Kidney glomerular epithelial cell (primary cell): ENCODE measurements around the gene AQR.
"Not testable (repeated sequence)": the region's sequence is repeated elsewhere in the genome, so short reads cannot be mapped to it uniquely, and the experiment has no call there.

ENCODE experiments used
- DNase-seq: peaks from one replicate; lab custom pipeline; 2025; lab: John Stamatoyannopoulos, UW

Gene AQR

DNA sequence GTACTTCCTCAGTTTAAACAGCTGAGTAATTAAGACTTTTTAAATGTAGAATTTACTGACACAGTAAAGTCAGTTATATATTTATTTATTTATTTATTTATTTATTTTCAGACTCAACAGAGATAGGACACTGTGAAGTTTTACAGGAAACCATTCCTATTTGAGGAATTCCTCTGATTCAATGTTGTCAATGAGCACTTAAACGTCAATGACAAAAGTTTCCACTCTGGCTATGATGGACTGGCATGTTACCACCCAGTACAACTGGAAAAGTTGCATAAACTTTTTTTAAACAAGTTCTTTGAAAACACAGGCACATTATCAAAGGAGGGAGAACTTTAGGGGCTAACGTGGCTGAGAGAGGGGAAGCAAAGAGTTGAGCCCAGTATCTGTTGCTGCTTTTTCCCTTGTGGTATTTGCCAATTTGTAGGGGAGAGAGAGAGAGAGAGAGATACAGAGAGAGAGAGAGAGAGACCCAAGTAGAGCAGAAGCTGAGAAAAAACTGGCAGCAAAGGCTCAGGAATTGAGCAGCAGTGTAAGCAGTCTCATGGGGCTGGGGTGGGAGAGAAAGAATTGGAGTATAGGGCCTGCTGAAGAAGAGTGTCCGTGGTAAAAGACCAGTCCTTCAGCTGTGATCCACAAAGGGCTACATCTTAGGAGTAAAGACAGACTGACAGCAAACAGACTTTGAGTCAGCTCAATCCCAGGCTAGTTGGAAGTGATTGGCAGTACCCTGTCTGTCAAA, 155.9 kb downstream of the AQR start:
- no peak for DNase-seq

DNA sequence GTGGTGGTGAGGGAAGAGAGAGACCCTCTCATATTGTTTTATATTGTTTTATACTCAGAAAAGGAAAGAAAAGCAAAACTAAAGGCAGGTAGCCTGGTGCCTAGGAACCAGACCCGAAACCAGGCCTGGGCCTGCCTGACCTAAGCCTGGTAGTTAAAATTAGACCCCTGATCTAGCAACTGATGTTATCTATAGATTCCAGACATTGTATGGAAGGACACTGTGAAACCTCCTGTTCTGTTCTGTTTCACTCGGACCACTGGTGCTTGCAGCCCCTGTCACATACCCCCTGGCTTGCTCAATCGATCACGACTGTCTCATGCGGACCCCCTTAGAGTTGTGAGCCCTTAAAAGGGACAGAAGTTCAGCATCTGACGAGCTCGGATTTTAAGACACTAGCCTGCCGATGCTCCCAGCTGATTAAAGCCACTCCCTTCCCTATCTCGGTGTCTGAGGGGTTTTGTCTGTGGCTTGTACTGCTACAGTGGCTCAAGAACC, 156.6 kb downstream of the AQR start:
- DNase-seq: not testable (repeated sequence)

DNA sequence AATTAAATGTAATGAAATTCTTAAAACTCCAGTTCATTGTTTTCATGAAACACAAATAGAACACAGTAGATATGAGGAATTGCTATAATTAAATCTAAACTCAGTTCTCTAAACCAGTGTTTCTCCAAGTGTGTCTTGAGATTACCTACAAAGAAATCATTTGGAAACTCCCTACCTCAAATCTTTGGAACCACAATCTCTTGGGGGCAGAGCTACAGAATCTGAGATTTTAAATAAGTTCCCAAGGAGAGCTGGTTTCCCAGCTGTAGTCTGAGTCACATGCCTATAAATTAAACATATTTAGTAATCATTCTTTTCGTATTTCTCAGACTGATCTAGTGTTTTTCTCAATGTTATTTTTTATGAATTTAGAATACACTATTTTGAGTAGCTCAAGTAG, 157.2 kb downstream of the AQR start:
- no peak for DNase-seq

DNA sequence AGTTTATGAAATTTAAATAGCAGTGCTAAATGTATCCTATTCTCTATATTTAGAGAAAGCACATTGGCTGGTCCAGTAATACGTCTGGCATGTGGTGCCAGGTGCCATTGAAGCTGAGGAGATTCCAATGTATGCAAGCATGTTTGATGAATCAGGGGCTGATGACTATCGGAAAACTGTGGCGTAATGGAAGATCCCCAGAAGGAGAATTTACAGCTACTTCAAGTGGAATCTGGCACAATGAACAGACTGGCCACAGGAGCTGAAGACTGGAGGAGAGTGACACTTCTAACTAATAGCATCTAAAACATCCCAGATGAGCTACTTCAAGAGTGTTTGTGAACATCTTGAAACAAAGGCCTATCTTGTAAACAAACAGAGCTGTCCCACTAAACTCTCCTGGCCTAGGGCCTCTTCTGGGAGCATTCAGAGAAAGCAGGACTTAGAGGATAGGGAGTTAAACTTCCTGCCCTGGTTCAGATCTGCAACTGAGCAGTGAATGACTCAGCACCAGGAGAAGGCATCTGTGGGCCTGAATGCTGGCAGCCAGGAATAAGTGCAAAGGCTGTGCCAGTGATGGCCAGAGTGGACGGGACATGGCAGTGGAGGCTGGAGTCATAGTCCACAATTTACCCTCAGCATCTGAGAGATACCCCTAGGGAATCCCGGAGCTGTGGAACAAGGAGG, 159.0 kb downstream of the AQR start:
- DNase-seq: no peak

DNA sequence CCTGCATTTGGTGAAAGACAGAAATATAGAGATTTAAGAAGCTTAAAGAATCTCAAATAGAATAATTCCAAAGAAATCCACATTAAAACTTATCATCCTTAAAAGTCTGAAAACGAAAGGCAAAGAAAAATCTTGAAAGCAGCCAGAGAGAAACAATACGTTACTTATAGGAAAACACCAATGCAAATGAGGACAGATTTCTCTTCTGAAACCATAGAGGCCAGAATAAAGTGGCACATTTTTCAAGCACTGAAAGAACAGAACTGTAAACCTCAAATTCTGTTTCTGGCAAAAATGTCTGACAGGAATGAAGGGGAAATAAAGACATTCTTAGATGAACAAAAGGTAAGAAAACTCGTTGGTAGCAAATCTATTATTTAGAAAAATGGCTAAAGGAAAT, 160.4 kb downstream of the AQR start:
- DNase-seq: no peak

DNA sequence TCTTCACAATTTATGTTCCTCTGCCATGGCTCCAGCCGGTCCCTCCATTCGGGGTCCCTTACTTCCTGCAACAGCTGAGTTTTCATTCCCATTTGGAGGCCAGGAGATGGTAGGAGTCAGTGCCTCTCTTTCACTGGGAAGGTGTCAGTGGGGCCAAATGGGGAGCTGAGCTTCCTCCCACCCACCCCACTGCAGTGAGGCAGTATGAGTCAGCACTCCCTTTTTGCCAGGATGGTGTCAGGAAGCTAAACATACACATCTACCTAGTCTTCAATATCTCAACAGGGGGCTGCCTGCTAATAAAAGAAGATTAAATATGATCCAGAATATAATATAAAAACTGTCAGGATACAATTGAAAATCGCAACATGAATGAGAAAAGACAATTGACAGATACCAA, 161.5 kb downstream of the AQR start:
- DNase-seq: no peak

DNA sequence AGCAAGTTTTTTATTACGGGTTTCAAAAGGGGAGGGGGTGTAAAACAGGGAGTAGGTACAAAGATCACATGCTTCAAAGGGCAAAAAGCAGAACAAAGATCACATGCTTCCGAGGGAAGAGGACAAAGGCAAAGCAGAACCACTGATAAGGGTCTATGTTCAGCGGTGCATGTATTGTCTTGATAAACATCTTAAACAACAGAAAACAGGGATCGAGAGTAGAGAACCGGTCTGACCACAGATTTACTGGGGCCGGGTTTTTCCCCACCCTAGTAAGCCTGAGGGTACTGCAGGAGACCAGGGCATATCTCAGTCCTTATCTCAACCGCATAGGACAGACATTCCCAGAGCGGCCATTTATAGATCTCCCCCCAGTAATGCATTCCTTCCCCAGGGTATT, 162.3 kb downstream of the AQR start:
- DNase-seq: not testable (repeated sequence)

DNA sequence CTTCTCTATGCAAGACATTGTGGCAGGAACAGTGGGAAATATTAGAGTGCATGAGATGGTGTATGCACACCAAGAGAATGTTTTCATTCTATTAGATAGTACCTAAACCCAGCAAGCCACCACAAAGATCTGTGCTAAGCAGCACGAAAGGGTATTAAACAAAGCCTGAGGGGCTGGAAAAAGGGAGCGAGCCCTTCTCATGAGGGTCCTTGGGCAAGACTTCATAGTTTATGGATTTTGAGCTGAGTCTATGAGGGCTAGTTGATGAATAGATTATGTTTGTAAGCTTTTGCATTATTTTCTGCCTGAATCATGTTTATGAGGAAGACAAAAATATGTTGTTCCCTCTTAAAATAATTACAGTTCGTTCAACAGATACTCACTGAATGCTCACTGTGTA, 164.8 kb downstream of the AQR start:
- DNase-seq: no peak

DNA sequence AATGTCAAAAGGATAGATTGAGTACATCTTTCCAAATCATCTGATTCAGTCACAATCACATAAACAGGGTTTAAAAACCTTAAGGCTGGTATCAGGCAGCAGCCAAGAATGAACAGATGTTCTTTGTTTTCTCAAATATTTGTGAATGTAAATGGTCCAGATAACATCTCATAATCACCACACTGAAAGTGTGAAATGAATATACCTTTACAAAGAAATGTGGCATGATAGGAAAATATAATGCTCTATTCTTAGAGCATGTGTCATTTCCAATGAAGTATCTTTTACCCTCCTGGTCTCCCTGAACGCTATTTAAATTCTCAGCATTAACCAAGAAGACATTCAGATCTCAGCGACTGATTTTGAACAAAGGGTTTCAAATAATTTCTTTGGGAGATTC, 165.4 kb downstream of the AQR start:
- DNase-seq: no peak

DNA sequence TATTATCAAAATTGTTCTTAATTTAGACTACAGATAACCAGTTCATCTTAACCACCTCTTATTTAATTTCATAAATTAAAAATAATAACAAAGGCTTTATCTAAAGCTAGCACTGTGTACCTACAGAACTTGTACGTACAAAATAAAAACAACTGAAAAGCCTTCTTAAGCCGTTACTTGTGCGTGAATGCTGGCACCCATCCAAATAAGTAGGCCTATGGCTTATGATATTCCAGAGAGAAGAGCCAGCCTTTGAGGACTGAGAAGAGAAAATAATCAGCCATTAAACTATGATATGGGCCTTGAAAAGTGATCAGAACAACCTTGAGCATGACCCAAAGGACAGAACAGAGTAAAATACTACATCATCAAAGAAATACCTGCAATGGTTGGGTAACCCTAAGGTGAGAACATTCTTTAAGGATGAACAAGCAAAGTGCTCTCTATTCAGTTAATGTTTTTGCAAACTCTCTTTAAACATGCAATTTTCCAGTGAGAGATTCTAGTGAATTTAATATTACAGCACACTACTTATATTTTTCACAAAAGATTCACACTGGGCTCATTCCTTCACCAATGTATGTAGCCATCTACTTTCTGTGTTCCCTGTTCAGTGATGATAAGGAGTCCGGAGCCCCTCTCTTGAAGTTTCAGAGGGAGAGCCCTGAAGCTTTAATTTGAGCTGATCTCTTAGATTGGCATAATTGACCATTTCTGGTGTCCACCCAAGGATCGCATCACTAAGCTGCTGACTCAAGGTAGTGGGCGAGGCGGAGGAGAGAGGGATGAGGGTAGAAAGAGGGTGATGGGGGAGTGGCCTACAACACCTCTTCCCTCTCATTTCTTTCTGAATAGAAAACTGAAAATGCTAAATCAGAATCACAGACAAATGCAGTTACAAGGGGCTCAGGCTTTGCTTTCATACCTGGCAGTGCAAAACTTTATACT, 166.5 kb downstream of the AQR start:
- no peak for DNase-seq

DNA sequence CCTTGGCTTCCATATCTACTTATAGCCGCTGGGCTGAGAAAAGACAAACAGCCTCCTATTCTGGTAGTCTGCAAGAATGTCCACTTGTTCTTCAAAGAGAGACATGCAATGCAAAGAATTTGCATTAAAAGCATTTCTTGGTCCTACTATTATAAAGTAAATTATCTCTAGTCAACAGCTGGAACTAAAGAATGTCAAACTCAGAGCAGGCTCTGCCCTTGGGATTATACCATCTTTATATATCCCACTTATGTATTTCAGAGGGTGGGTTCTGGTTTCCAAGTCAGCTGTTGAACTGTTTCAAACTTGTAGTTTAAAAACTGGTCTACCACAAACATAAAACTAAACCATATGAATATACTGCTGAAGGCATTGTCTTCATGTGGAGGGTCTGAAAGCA, 167.2 kb downstream of the AQR start:
- DNase-seq: no peak
